Effector CD8-positive, alpha-beta T cell (primary cell): ENCODE measurements around the gene NR3C2.
"Not testable (repeated sequence)": the region's sequence is repeated elsewhere in the genome, so short reads cannot be mapped to it uniquely, and the experiment has no call there.

Experiments used
- DNase-seq: peaks from one replicate; lab custom pipeline; 2025; lab: John Stamatoyannopoulos, UW

NR3C2 gene

GRCh38 chr4:148164557-148164956, 277.7 kb downstream of the NR3C2 start:
- no peak for DNase-seq

GRCh38 chr4:148162991-148163390, 279.2 kb downstream of the NR3C2 start:
- DNase-seq, result no peak

- DNase-seq, result no peak
Measured at GRCh38 chr4:148162519-148162918, 279.7 kb downstream of the NR3C2 start.

GRCh38 chr4:148161601-148162000, 280.6 kb downstream of the NR3C2 start:
- DNase-seq, result no peak

- DNase-seq, result no peak
Measured at GRCh38 chr4:148159793-148160192, 282.4 kb downstream of the NR3C2 start.

- DNase-seq, result no peak
Measured at GRCh38 chr4:148154769-148155168, 287.4 kb downstream of the NR3C2 start.

- DNase-seq, result no peak
Measured at GRCh38 chr4:148152868-148153625, 289.2 kb downstream of the NR3C2 start.

- DNase-seq, result no peak
Measured at GRCh38 chr4:148151806-148152205, 290.4 kb downstream of the NR3C2 start.

GRCh38 chr4:148145475-148145874, 296.7 kb downstream of the NR3C2 start:
- DNase-seq, result no peak

- no peak for DNase-seq
Measured at GRCh38 chr4:148143174-148143573, 299.0 kb downstream of the NR3C2 start.

GRCh38 chr4:148141501-148141900, 300.7 kb downstream of the NR3C2 start:
- DNase-seq, result no peak

GRCh38 chr4:148126825-148127224, 315.4 kb downstream of the NR3C2 start:
- no peak for DNase-seq

- DNase-seq, result no peak
Measured at GRCh38 chr4:148124512-148124911, 317.7 kb downstream of the NR3C2 start.

- not testable (repeated sequence) for DNase-seq
Measured at GRCh38 chr4:148123161-148123560, 319.1 kb downstream of the NR3C2 start.

GRCh38 chr4:148120216-148120615, 322.0 kb downstream of the NR3C2 start:
- DNase-seq, result no peak

- DNase-seq, result no peak
Measured at GRCh38 chr4:148118633-148119032, 323.6 kb downstream of the NR3C2 start.

- DNase-seq, result no peak
Measured at GRCh38 chr4:148118179-148118578, 324.0 kb downstream of the NR3C2 start.

- no peak for DNase-seq
Measured at GRCh38 chr4:148116969-148117368, 325.2 kb downstream of the NR3C2 start.

GRCh38 chr4:148116264-148116663, 325.9 kb downstream of the NR3C2 start:
- no peak for DNase-seq

- DNase-seq, result no peak
Measured at GRCh38 chr4:148114436-148114835, 327.8 kb downstream of the NR3C2 start.

- DNase-seq, result no peak
Measured at GRCh38 chr4:148112231-148112982, 329.8 kb downstream of the NR3C2 start.

GRCh38 chr4:148110169-148110568, 332.0 kb downstream of the NR3C2 start:
- DNase-seq, result no peak

GRCh38 chr4:148109216-148109615, 333.0 kb downstream of the NR3C2 start:
- no peak for DNase-seq
